ENCODE results near the gene CAPZA1.

Gene CAPZA1

GRCh38 chr1:112599477-112599876 is 20.2 kb upstream of the CAPZA1 start:
- Histone ChIP-seq H3K4me1 (ENCODE audit: low read length) (no peaks in the 10 kb centered on the region), H2AFZ (ENCODE audit: low read depth, low read length) (no peak overlapping the region), H3K27ac (ENCODE audit: low read length) (no peak overlapping the region), H3K4me3 (ENCODE audit: low read length) (no peak overlapping the region), H3K4me2 (ENCODE audit: low read length) (no peak overlapping the region), H3K27me3 (ENCODE audit: low read depth, low read length) (no peaks in the 10 kb centered on the region), H3K36me3 (replicated peaks; ENCODE audit: low read depth, low read length) (no peaks in the 10 kb centered on the region), H4K20me1 (ENCODE audit: insufficient read depth, low read length) (no peaks in the 10 kb centered on the region), H3K9me3 (ENCODE audit: insufficient read depth, low read length) (no peaks in the 10 kb centered on the region), H3K79me2 (ENCODE audit: low read length) (no peaks in the 10 kb centered on the region), H3K9ac (ENCODE audit: low read length) (no peak overlapping the region)
- TF ChIP-seq CTCF (IDR thresholded peaks at IDR 0.05; ENCODE audit: low read depth, low read length) (no peak), EZH2phosphoT487 (IDR thresholded peaks at IDR 0.05; ENCODE audit: low read depth) (no peak)

- H2AFZ ChIP-seq (ENCODE audit: low read depth, low read length), result no peak overlapping the region
- H3K4me3 ChIP-seq (ENCODE audit: low read length), result no peak overlapping the region
- H3K27ac ChIP-seq (ENCODE audit: low read length), result no peak overlapping the region
- H3K4me2 ChIP-seq (ENCODE audit: low read length), result no peak overlapping the region
- no peaks in the 10 kb centered on the region for H3K36me3 ChIP-seq (replicated peaks; ENCODE audit: low read depth, low read length)
- H3K79me2 ChIP-seq (ENCODE audit: low read length), result no peaks in the 10 kb centered on the region
- H3K4me1 ChIP-seq (ENCODE audit: low read length), result peaks cover 22% of the 10 kb centered on the region
- H3K27me3 ChIP-seq (ENCODE audit: low read depth, low read length), result no peaks in the 10 kb centered on the region
- H3K9ac ChIP-seq (ENCODE audit: low read length), result no peak overlapping the region
- no peaks in the 10 kb centered on the region for H3K9me3 ChIP-seq (ENCODE audit: insufficient read depth, low read length)
- no peaks in the 10 kb centered on the region for H4K20me1 ChIP-seq (ENCODE audit: insufficient read depth, low read length)
- TF ChIP-seq EZH2phosphoT487 (IDR thresholded peaks at IDR 0.05; ENCODE audit: low read depth), result no peak
- no peak for TF ChIP-seq CTCF (IDR thresholded peaks at IDR 0.05; ENCODE audit: low read depth, low read length)
These were observed 16.6 kb upstream of the CAPZA1 start for GRCh38 chr1:112603012-112603411.

- H3K4me3 ChIP-seq (ENCODE audit: low read length), result no peak overlapping the region
- H3K79me2 ChIP-seq (ENCODE audit: low read length), result no peaks in the 10 kb centered on the region
- no peaks in the 10 kb centered on the region for H3K36me3 ChIP-seq (replicated peaks; ENCODE audit: low read depth, low read length)
- H3K4me1 ChIP-seq (ENCODE audit: low read length), result peaks cover 22% of the 10 kb centered on the region
- no peak overlapping the region for H3K4me2 ChIP-seq (ENCODE audit: low read length)
- no peak overlapping the region for H2AFZ ChIP-seq (ENCODE audit: low read depth, low read length)
- H3K27me3 ChIP-seq (ENCODE audit: low read depth, low read length), result no peaks in the 10 kb centered on the region
- TF ChIP-seq EZH2phosphoT487 (IDR thresholded peaks at IDR 0.05; ENCODE audit: low read depth) (no peak), CTCF (IDR thresholded peaks at IDR 0.05; ENCODE audit: low read depth, low read length) (no peak)
- no peak overlapping the region for H3K9ac ChIP-seq (ENCODE audit: low read length)
- no peaks in the 10 kb centered on the region for H4K20me1 ChIP-seq (ENCODE audit: insufficient read depth, low read length)
- H3K27ac ChIP-seq (ENCODE audit: low read length), result no peak overlapping the region
- no peaks in the 10 kb centered on the region for H3K9me3 ChIP-seq (ENCODE audit: insufficient read depth, low read length)
These were observed 16.1 kb upstream of the CAPZA1 start for GRCh38 chr1:112603541-112603940.

- H3K27ac ChIP-seq (ENCODE audit: low read length), result no peak overlapping the region
- H3K27me3 ChIP-seq (ENCODE audit: low read depth, low read length), result no peaks in the 10 kb centered on the region
- H3K9me3 ChIP-seq (ENCODE audit: insufficient read depth, low read length), result no peaks in the 10 kb centered on the region
These were observed 13.9 kb upstream of the CAPZA1 start for GRCh38 chr1:112605633-112606327.

More at GRCh38 chr1:112605633-112606327, 13.9 kb upstream of the CAPZA1 start:
- no peak overlapping the region for H3K9ac ChIP-seq (ENCODE audit: low read length)
- TF ChIP-seq EZH2phosphoT487 (IDR thresholded peaks at IDR 0.05; ENCODE audit: low read depth), result no peak
- TF ChIP-seq CTCF (IDR thresholded peaks at IDR 0.05; ENCODE audit: low read depth, low read length), result no peak
- H3K4me2 ChIP-seq (ENCODE audit: low read length), result 0 out of 2 replicates have a peak overlapping the region, but pooled peaks have one; percentile 11
- H3K36me3 ChIP-seq (replicated peaks; ENCODE audit: low read depth, low read length), result no peaks in the 10 kb centered on the region
- no peaks in the 10 kb centered on the region for H3K79me2 ChIP-seq (ENCODE audit: low read length)
- H3K4me3 ChIP-seq (ENCODE audit: low read length), result no peak overlapping the region
- H4K20me1 ChIP-seq (ENCODE audit: insufficient read depth, low read length), result no peaks in the 10 kb centered on the region
- H2AFZ ChIP-seq (ENCODE audit: low read depth, low read length), result no peak overlapping the region
- peaks cover 27% of the 10 kb centered on the region for H3K4me1 ChIP-seq (ENCODE audit: low read length)

Measured in OCI-LY3 (cell line).